Measurements from ENCODE around the gene FHAD1. TPM values are rescaled to one million over a fixed set of nuclear protein-coding genes. Genes with fewer than 3 reads are reported as not detected.
A peak's percentile ranks its signal among the peaks of the same experiment; 100 is the strongest.

The FHAD1 gene
- total RNA-seq (2012; rRNA removed) = under 0.01 and 2.0 TPM in 2 replicates

DNA sequence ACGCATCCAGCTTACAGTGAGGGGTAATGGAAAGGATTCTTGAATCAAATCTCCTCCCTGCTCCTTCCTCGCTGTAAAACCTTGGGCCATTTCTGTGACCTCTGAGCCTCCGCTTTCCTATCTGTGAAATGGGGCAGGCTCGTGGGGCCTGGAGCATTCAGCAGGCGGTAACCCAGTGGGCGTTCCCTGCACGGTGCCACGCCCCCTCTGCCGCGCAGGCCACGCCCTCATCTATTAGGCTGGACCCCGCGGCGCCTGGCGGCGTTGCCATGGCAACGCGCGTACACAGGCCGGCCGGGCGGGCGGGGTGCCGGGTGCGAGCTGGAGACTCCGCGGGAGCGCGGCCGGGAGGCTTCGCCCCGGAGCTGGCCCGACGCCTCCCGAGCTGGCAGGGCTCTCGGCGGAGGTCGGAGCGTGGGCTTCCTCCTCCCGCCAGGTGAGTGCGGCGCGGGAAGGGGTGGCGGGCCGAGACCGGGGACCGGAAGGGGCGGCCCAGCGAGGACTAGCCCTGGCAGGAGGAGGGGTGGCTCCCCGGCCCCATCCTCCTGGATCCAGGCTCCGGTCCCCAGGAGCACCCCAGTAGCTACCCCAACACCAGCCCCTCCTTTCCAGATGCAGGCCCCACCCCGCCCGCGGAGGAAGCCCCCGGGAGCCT lies at the start of gene FHAD1:
TSS of gene FHAD1 (plus strand) at position 264 of the 655 bp plus-strand sequence. CDS start 4,562 bp downstream, outside the sequence.
- Histone ChIP-seq H3K36me3 (ENCODE audit: insufficient read depth, low read length) (no peaks in the 10 kb centered on the region), H3K4me1 (ENCODE audit: control insufficient read depth, insufficient read depth, low read length) (no peaks in the 10 kb centered on the region), H3K4me2 (ENCODE audit: low read length) (peak within 1 kb of the TSS; percentile 71), H3K27me3 (ENCODE audit: control insufficient read depth, insufficient read depth, low read length) (peaks cover 82% of the 10 kb centered on the region), H3K9me3 (replicated peaks; ENCODE audit: low read length) (no peaks in the 10 kb centered on the region), H3K4me3 (ENCODE audit: low read length) (peak within 1 kb of the TSS; percentile 63), H3K9ac (ENCODE audit: low read depth, low read length) (no peak within 1 kb of the TSS)

GRCh38 chr1:15197591-15198447 lies 49.2 kb upstream of the FHAD1 start:
- no peaks in the 10 kb centered on the region for H3K27me3 ChIP-seq (ENCODE audit: control insufficient read depth, insufficient read depth, low read length)
- no peak overlapping the region for H3K9ac ChIP-seq (ENCODE audit: low read depth, low read length)
- H3K36me3 ChIP-seq (ENCODE audit: insufficient read depth, low read length) = no peaks in the 10 kb centered on the region
- no peak overlapping the region for H3K4me3 ChIP-seq (ENCODE audit: low read length)
- H3K4me1 ChIP-seq (ENCODE audit: control insufficient read depth, insufficient read depth, low read length) = peaks cover 8% of the 10 kb centered on the region
- no peak overlapping the region for H3K4me2 ChIP-seq (ENCODE audit: low read length)
- no peaks in the 10 kb centered on the region for H3K9me3 ChIP-seq (replicated peaks; ENCODE audit: low read length)

DNA sequence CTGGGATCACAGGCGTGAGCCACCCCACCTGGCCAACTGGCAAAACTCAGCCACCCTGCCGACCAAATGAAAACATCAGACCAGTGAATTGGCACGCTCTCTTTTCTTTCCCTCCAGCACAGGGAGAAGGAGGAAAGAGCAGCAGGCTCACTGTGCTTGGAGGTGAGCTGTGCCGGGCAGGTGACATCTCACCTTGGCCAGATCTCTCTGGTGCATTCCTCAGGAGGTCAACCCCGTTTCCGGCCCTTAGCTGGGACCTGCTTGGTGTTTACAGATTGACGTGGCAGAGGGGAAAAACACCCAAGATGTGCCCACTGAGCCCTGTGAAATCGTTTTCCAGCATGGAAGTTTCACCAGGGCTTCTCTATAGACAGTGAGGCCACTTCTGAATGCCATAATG lies 48.3 kb upstream of the FHAD1 start:
- Histone ChIP-seq H3K27me3 (ENCODE audit: control insufficient read depth, insufficient read depth, low read length) (no peaks in the 10 kb centered on the region), H3K4me1 (ENCODE audit: control insufficient read depth, insufficient read depth, low read length) (peaks cover 8% of the 10 kb centered on the region), H3K4me2 (ENCODE audit: low read length) (no peak overlapping the region), H3K36me3 (ENCODE audit: insufficient read depth, low read length) (no peaks in the 10 kb centered on the region), H3K4me3 (ENCODE audit: low read length) (no peak overlapping the region), H3K9ac (ENCODE audit: low read depth, low read length) (no peak overlapping the region), H3K9me3 (replicated peaks; ENCODE audit: low read length) (no peaks in the 10 kb centered on the region)

- peaks cover 8% of the 10 kb centered on the region for H3K4me1 ChIP-seq (ENCODE audit: control insufficient read depth, insufficient read depth, low read length)
- H3K4me2 ChIP-seq (ENCODE audit: low read length) = no peak overlapping the region
- no peaks in the 10 kb centered on the region for H3K9me3 ChIP-seq (replicated peaks; ENCODE audit: low read length)
- H3K9ac ChIP-seq (ENCODE audit: low read depth, low read length) = no peak overlapping the region
- H3K27me3 ChIP-seq (ENCODE audit: control insufficient read depth, insufficient read depth, low read length) = no peaks in the 10 kb centered on the region
- H3K4me3 ChIP-seq (ENCODE audit: low read length) = no peak overlapping the region
- no peaks in the 10 kb centered on the region for H3K36me3 ChIP-seq (ENCODE audit: insufficient read depth, low read length)
Observed at GRCh38 chr1:15201221-15201620, 45.8 kb upstream of the FHAD1 start.

- Histone ChIP-seq H3K9ac (ENCODE audit: low read depth, low read length) (no peak overlapping the region), H3K9me3 (replicated peaks; ENCODE audit: low read length) (no peaks in the 10 kb centered on the region), H3K4me1 (ENCODE audit: control insufficient read depth, insufficient read depth, low read length) (peaks cover 8% of the 10 kb centered on the region), H3K36me3 (ENCODE audit: insufficient read depth, low read length) (no peaks in the 10 kb centered on the region), H3K27me3 (ENCODE audit: control insufficient read depth, insufficient read depth, low read length) (no peaks in the 10 kb centered on the region), H3K4me2 (ENCODE audit: low read length) (no peak overlapping the region), H3K4me3 (ENCODE audit: low read length) (no peak overlapping the region)
Observed at GRCh38 chr1:15201849-15202551, 45.0 kb upstream of the FHAD1 start.

DNA sequence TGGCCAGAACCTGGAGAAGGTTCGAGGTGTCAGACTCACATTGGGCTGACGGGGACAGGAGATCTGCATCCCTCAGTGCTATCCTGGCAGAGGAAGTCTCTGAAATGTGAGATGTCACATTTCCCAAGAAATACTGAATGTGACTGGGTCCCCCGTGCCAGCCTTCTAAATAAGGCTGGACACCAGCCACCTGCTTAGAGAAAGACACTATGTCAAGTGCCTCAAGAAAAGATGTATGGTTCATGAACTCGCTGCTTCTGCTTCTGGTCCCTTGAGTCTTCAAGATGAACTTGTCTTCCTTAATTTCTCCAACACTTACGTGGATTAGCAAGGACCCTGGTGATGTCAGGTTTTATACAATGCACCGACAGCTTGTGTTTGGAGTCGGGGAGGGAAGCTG lies 42.1 kb upstream of the FHAD1 start:
- Histone ChIP-seq H3K36me3 (ENCODE audit: insufficient read depth, low read length) (no peaks in the 10 kb centered on the region), H3K9ac (ENCODE audit: low read depth, low read length) (no peak overlapping the region)

DNA sequence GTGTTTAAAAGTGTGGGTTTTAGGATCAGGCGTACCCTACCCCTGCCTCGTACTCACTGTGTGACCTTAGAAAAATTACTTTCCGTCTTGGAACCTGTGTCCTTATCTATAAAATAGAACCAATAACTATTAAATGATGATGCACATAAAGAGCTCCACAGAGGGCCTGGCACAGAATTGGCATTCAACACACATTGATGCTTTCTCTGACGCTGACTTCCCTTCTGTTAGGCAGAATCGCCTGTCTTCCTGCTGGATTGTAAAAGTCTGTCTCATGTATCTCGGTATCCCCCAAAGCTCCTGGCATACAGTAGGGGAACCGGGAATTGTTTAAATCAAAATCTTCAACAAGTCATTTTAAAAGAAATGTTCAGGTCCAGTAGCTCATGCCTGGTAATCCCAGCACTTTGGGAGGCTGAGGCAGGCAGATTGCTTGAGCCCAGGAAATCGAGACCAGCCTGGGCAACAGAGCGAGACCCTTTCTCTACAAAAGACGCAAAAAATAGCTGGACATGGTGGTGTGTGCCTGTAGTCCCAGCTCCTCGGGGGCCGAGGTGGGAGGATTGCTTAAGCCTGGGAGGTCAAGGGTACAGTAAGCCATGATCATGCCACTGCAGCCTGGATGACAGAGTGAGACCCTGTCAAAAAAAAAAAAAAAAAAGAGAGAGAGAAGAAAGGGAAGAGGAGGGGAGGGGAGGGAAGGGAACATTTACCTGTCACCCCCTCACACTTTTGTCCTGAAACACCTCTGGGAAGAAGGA lies 41.3 kb upstream of the FHAD1 start:
- no peaks in the 10 kb centered on the region for H3K9me3 ChIP-seq (replicated peaks; ENCODE audit: low read length)
- no peak overlapping the region for H3K4me2 ChIP-seq (ENCODE audit: low read length)
- H3K9ac ChIP-seq (ENCODE audit: low read depth, low read length) = no peak overlapping the region
- peaks cover 2% of the 10 kb centered on the region for H3K4me1 ChIP-seq (ENCODE audit: control insufficient read depth, insufficient read depth, low read length)
- no peaks in the 10 kb centered on the region for H3K27me3 ChIP-seq (ENCODE audit: control insufficient read depth, insufficient read depth, low read length)
- H3K4me3 ChIP-seq (ENCODE audit: low read length) = no peak overlapping the region
- no peaks in the 10 kb centered on the region for H3K36me3 ChIP-seq (ENCODE audit: insufficient read depth, low read length)

More for the DNA sequence above, 42.1 kb upstream of the FHAD1 start:
- H3K27me3 ChIP-seq (ENCODE audit: control insufficient read depth, insufficient read depth, low read length) = no peaks in the 10 kb centered on the region
- no peak overlapping the region for H3K4me3 ChIP-seq (ENCODE audit: low read length)
- no peaks in the 10 kb centered on the region for H3K9me3 ChIP-seq (replicated peaks; ENCODE audit: low read length)
- H3K4me1 ChIP-seq (ENCODE audit: control insufficient read depth, insufficient read depth, low read length) = peaks cover 8% of the 10 kb centered on the region
- H3K4me2 ChIP-seq (ENCODE audit: low read length) = no peak overlapping the region

- no peaks in the 10 kb centered on the region for H3K27me3 ChIP-seq (ENCODE audit: control insufficient read depth, insufficient read depth, low read length)
- H3K4me1 ChIP-seq (ENCODE audit: control insufficient read depth, insufficient read depth, low read length) = no peaks in the 10 kb centered on the region
- no peak overlapping the region for H3K4me3 ChIP-seq (ENCODE audit: low read length)
- H3K9ac ChIP-seq (ENCODE audit: low read depth, low read length) = no peak overlapping the region
- H3K36me3 ChIP-seq (ENCODE audit: insufficient read depth, low read length) = no peaks in the 10 kb centered on the region
- no peak overlapping the region for H3K4me2 ChIP-seq (ENCODE audit: low read length)
- no peaks in the 10 kb centered on the region for H3K9me3 ChIP-seq (replicated peaks; ENCODE audit: low read length)
Observed at GRCh38 chr1:15206418-15207030, 40.5 kb upstream of the FHAD1 start.

GRCh38 chr1:15207031-15207828 lies 39.8 kb upstream of the FHAD1 start:
- Histone ChIP-seq H3K36me3 (ENCODE audit: insufficient read depth, low read length) (no peaks in the 10 kb centered on the region), H3K9ac (ENCODE audit: low read depth, low read length) (no peak overlapping the region), H3K9me3 (replicated peaks; ENCODE audit: low read length) (no peaks in the 10 kb centered on the region), H3K4me2 (ENCODE audit: low read length) (no peak overlapping the region), H3K27me3 (ENCODE audit: control insufficient read depth, insufficient read depth, low read length) (no peaks in the 10 kb centered on the region), H3K4me3 (ENCODE audit: low read length) (no peak overlapping the region), H3K4me1 (ENCODE audit: control insufficient read depth, insufficient read depth, low read length) (no peaks in the 10 kb centered on the region)

GRCh38 chr1:15207829-15208429 lies 39.1 kb upstream of the FHAD1 start:
- Histone ChIP-seq H3K27me3 (ENCODE audit: control insufficient read depth, insufficient read depth, low read length) (no peaks in the 10 kb centered on the region), H3K4me2 (ENCODE audit: low read length) (no peak overlapping the region), H3K9me3 (replicated peaks; ENCODE audit: low read length) (no peaks in the 10 kb centered on the region), H3K36me3 (ENCODE audit: insufficient read depth, low read length) (no peaks in the 10 kb centered on the region), H3K4me1 (ENCODE audit: control insufficient read depth, insufficient read depth, low read length) (no peaks in the 10 kb centered on the region), H3K9ac (ENCODE audit: low read depth, low read length) (no peak overlapping the region), H3K4me3 (ENCODE audit: low read length) (no peak overlapping the region)

Measured in skeletal muscle satellite cell (primary cell).